Lower leg skin (tissue), 4 donors: Measurements from ENCODE around the gene CAPN15. TPM values are rescaled to one million over a fixed set of nuclear protein-coding genes. Genes with fewer than 3 reads are reported as not detected.

Experiments used
- DNase-seq, 2 donors: peaks; one replicate each; pipeline ENCODE4 v3.0.0-alpha.2; 2019; ENCODE audit warnings: low spot score in 2 of 2
- H3K4me3 ChIP-seq: fragments of 200-600 bp; sonication (generic); 2 replicates; pipeline ENCODE4 v1.5.1; 2017; ENCODE audit warnings: mild to moderate bottlenecking, low read depth; ENCODE audit not compliant: poor library complexity, severe bottlenecking
- POLR2A ChIP-seq, 2 donors: fragments of 450-650 bp; IDR thresholded peaks; one replicate each; pipeline ENCODE4 v1.6.1; 2016 to 2017; ENCODE audit warnings: antibody characterized with exemption in 2 of 2, mild to moderate bottlenecking in 1 of 2, moderate library complexity in 1 of 2
- WGBS, 2 donors: methylation state at CpG; one replicate each; pipeline ENCODE4 v1.1.5; 2018; 5-methylcytosine and 5-hydroxymethylcytosine counted together
- intact Hi-C: fragments of 100-400 bp; cut with DNase I; formaldehyde crosslinking; loops from one replicate; pipeline ENCODE4 v1.15.0; 2023; ENCODE audit warnings: low total_unique reads
- total RNA-seq, 4 donors: library from RNA; depleted of rRNA; stranded (reverse); fragments of >200 nt; gene quantifications; one replicate each; pipeline ENCODE4 v1.1.0, GENCODE V29; 2016
- TF ChIP-seq, protein P1 (sequence below), 3 donors: fragments of 450-650 bp; IDR thresholded peaks; one replicate each; pipeline ENCODE4 v1.5.1; 2016; ENCODE audit warnings: antibody characterized with exemption in 3 of 3, mild to moderate bottlenecking in 3 of 3, moderate library complexity in 2 of 3

CAPN15 gene
- total RNA-seq, 4 donors from 2014 or later = 80.8 to 95.5 (median 84.6) TPM

- no peak for DNase-seq
- WGBS, 2 donors = 80 to 87% methylated on average over 22 to 27 of the region's 27 CpGs
- no peak overlapping the region for H3K4me3 ChIP-seq
- TF ChIP-seq POLR2A (IDR thresholded peaks at IDR 0.05) = no peak
- TF ChIP-seq, protein P1, sequence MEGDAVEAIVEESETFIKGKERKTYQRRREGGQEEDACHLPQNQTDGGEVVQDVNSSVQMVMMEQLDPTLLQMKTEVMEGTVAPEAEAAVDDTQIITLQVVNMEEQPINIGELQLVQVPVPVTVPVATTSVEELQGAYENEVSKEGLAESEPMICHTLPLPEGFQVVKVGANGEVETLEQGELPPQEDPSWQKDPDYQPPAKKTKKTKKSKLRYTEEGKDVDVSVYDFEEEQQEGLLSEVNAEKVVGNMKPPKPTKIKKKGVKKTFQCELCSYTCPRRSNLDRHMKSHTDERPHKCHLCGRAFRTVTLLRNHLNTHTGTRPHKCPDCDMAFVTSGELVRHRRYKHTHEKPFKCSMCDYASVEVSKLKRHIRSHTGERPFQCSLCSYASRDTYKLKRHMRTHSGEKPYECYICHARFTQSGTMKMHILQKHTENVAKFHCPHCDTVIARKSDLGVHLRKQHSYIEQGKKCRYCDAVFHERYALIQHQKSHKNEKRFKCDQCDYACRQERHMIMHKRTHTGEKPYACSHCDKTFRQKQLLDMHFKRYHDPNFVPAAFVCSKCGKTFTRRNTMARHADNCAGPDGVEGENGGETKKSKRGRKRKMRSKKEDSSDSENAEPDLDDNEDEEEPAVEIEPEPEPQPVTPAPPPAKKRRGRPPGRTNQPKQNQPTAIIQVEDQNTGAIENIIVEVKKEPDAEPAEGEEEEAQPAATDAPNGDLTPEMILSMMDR (IDR thresholded peaks at IDR 0.05) = no peak
- intact Hi-C loops = no loop called here
Observed at GRCh38 chr16:572865-573650, 45.5 kb downstream of the CAPN15 start.

DNA sequence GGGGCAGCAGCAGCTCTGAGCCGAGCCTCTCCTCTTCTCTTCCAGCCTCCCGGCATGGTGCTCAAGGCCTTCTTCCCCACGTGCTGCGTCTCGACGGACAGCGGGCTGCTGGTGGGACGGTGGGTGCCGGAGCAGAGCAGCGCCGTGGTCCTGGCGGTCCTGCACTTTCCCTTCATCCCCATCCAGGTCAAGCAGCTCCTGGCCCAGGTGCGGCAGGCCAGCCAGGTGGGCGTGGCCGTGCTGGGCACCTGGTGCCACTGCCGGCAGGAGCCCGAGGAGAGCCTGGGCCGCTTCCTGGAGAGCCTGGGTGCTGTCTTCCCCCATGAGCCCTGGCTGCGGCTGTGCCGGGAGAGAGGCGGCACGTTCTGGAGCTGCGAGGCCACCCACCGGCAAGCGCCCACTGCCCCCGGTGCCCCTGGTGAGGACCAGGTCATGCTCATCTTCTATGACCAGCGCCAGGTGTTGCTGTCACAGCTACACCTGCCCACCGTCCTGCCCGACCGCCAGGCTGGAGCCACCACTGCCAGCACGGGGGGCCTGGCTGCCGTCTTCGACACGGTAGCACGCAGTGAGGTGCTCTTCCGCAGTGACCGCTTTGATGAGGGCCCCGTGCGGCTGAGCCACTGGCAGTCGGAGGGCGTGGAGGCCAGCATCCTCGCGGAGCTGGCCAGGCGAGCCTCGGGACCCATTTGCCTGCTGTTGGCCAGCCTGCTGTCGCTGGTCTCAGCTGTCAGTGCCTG is 46.7 kb downstream of the CAPN15 start:
- no peak overlapping the region for H3K4me3 ChIP-seq
- 96% methylated on average over 21 to 32 of the region's 46 CpGs for WGBS, 2 donors
- TF ChIP-seq, protein P1 (IDR thresholded peaks at IDR 0.05) = no peak
- TF ChIP-seq POLR2A (IDR thresholded peaks at IDR 0.05) = no peak
- intact Hi-C loops = no loop called here
- no peak for DNase-seq

GRCh38 chr16:575354-576196 is 48.1 kb downstream of the CAPN15 start:
- TF ChIP-seq, protein P1 (IDR thresholded peaks at IDR 0.05) = no peak
- H3K4me3 ChIP-seq = no peak overlapping the region
- no peak for DNase-seq
- 86 to 91% methylated on average over 22 to 36 of the region's 36 CpGs for WGBS, 2 donors
- intact Hi-C loops = no loop called here

DNA sequence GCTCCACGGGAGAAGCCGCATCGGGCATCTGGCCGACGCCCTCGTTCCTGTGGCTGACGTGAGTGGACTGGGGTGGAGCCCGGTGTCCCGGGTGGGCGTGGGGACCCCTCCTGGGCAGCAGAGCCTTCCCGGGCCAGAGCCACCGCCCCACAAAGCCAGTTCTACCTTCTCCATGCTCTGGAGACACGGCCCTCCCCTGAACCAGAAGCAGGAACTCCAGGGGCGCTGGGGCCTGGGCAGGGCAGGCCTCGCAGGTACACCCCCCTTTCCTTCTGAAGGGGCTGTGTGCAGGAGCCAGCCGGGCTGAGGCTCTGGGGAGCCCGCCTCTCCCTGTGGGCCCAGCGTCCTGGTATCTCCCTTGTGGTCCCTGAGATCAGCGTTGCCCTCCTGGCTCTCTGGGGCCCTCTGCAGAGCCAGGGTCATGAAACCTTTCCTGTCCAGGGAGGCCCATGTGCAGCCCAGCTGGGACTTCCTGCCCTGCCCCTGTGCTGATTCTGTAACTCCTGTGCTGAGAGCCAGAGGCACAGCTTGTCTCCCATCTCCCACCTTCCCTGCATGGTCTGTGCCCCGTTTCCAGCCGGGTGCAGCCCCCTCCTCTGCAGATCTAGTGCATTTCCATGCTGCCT is 48.8 kb downstream of the CAPN15 start:
- 84 to 86% methylated on average over 13 to 18 of the region's 21 CpGs for WGBS, 2 donors
- H3K4me3 ChIP-seq = no peak overlapping the region
- no peak for DNase-seq
- intact Hi-C loops = no loop called here
- TF ChIP-seq, protein P1 (IDR thresholded peaks at IDR 0.05) = no peak
- no peak for TF ChIP-seq POLR2A (IDR thresholded peaks at IDR 0.05)

DNA sequence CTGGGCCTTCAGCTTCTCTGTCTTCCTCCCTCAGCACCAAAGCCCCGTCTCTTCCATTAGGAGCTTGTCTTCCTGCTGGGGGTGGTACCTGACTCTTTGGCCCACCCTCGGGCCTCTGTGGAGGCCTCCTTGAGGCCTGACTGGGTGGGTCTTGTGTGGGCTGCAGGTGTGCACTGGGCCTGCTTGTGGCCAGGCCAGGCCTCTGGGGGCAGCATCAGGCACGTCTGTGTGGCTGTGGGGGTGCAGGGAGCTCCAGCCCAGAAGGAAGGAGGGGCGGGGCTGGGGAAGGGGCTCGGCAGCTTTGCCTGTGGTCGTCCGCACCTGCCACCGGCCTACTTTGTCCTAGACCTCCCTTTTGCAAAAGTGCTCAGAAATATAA is 49.3 kb downstream of the CAPN15 start:
- TF ChIP-seq, protein P1 (IDR thresholded peaks at IDR 0.05) = no peak
- no peak for TF ChIP-seq POLR2A (IDR thresholded peaks at IDR 0.05)
- intact Hi-C loops = no loop called here
- 78 to 85% methylated on average over 8 of the region's 8 CpGs for WGBS, 2 donors

More for the DNA sequence above, 49.3 kb downstream of the CAPN15 start:
- H3K4me3 ChIP-seq = no peak overlapping the region
- DNase-seq = no peak
